Measurements from ENCODE around the gene CAV2. TPM values are rescaled to one million over a fixed set of nuclear protein-coding genes. Genes with fewer than 3 reads are reported as not detected.

Gene CAV2, protein sequence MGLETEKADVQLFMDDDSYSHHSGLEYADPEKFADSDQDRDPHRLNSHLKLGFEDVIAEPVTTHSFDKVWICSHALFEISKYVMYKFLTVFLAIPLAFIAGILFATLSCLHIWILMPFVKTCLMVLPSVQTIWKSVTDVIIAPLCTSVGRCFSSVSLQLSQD
- 147 to 203 TPM (median 168 TPM) in 5 replicates for total RNA-seq (2022; extraction: Qiagen RNA extraction; ENCODE audit: low read depth)

DNA sequence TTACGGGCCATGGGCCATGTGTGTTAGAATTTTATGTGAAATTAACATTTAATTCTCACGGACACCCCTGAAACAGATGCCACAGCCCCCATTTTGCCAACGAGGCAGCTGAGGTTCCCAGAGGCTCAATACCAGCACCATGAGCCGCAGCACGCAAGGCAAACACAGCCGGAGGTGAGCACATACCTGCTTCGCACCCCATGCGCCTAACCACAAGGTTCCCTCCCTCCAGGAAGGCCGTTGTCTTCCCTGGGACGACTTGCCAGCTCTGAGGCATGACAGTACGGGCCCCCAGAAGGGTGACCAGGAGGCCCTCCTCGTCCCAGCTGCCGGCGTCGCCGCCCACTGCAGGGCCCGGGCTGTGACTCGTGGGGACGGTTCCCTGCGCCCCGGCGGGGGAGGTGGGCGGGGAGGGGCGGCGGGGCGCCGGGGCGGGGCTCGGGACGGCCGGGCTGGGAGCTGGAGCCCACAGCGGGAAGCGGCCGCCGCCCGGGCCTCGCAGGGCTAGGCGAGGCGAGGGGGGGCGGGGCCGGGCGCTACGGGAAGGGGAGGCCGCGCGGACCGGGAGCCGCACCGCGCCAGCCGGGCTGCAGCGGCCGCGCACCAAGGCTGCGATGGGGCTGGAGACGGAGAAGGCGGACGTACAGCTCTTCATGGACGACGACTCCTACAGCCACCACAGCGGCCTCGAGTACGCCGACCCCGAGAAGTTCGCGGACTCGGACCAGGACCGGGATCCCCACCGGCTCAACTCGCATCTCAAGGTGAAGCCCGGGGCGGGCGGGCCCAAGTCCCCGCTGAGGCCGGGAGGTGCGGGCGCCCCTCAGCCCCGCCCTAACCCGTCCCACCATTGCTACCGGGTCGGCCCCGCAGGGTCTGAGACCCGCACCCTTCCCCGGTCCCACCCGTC, at the start of gene CAV2:
TSS of gene CAV2 (plus strand) at position 571 of the 910 bp plus-strand sequence. CDS start at position 615, 44 bp downstream.

DNA sequence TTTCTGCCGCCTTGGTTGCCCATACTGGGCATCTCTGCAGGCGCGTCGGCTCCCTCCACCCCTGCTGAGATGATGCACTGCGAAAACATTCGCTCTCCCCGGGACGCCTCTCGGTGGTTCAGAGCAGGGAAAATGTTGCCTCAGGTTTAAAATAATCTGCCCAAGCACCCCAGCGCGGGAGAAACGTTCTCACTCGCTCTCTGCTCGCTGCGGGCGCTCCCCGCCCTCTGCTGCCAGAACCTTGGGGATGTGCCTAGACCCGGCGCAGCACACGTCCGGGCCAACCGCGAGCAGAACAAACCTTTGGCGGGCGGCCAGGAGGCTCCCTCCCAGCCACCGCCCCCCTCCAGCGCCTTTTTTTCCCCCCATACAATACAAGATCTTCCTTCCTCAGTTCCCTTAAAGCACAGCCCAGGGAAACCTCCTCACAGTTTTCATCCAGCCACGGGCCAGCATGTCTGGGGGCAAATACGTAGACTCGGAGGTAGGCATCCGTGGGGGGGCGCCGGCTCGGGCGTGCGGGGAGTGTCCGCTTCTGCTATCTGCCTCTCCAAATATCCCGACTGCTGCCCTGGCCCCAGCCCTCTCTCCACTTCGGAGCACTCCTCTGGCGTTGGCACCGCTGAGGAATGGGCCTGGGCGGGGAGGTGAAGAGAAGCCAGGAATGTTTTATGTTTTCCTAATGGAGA, 25.2 kb downstream of the CAV2 start, which contains the start of gene CAV1:
TSS of gene CAV1 (plus strand) at position 428 of the 689 bp plus-strand sequence. CDS start at position 455, 27 bp downstream.

Other genes with a start within 250 kb of the CAV2 start
- 403 to 499 TPM (median 459 TPM) in 5 replicates for gene CAV1, start 25.3 kb downstream of the CAV2 start, total RNA-seq (2022; extraction: Qiagen RNA extraction; ENCODE audit: low read depth)
- gene MET, start 172.5 kb downstream of the CAV2 start, total RNA-seq (2022; extraction: Qiagen RNA extraction; ENCODE audit: low read depth): 90.2 to 136 TPM (median 115 TPM) in 5 replicates